HEK293 (cell line): ENCODE data around the gene RPS27.

Experiments
- BCL11A ChIP-seq: fragments of 450-650 bp; formaldehyde crosslinking; IDR thresholded peaks from 2 replicates; pipeline ENCODE4 v1.5.1; 2016; ENCODE audit warnings: low read depth, missing biosample characterization, missing genetic modification characterization
- EGR2 ChIP-seq: fragments of 450-650 bp; formaldehyde crosslinking; IDR thresholded peaks from 2 replicates; pipeline ENCODE4 v1.5.1; 2016; ENCODE audit warnings: low read depth, missing biosample characterization, missing genetic modification characterization
- GLI2 ChIP-seq: fragments of 450-650 bp; formaldehyde crosslinking; IDR thresholded peaks from 2 replicates; pipeline ENCODE4; 2017; ENCODE audit warnings: missing biosample characterization, missing genetic modification characterization, low read depth, borderline replicate concordance
- GLI4 ChIP-seq: fragments of 450-650 bp; formaldehyde crosslinking; IDR thresholded peaks from 2 replicates; pipeline ENCODE4 v1.5.1; 2016; ENCODE audit warnings: missing biosample characterization, missing genetic modification characterization
- MZF1 ChIP-seq: fragments of 450-650 bp; formaldehyde crosslinking; IDR thresholded peaks from 2 replicates; pipeline ENCODE4 v1.5.1; 2017; ENCODE audit warnings: missing biosample characterization, missing genetic modification characterization, borderline replicate concordance
- REPIN1 ChIP-seq: fragments of 450-650 bp; formaldehyde crosslinking; IDR thresholded peaks from 2 replicates; pipeline ENCODE4 v1.5.1; 2017; ENCODE audit warnings: missing biosample characterization, missing genetic modification characterization, low read depth
- ZBTB48 ChIP-seq: fragments of 450-650 bp; formaldehyde crosslinking; IDR thresholded peaks from 2 replicates; pipeline ENCODE4 v1.5.1; 2016; ENCODE audit warnings: missing biosample characterization, missing genetic modification characterization
- ZEB2 ChIP-seq: fragments of 450-650 bp; formaldehyde crosslinking; IDR thresholded peaks from 2 replicates; pipeline ENCODE4 v1.5.1; 2016; ENCODE audit warnings: missing biosample characterization, missing genetic modification characterization
- ZFP3 ChIP-seq: fragments of 450-650 bp; formaldehyde crosslinking; IDR thresholded peaks from 2 replicates; pipeline ENCODE4 v1.5.1; 2016; ENCODE audit warnings: low read depth, missing biosample characterization, missing genetic modification characterization
- ZNF202 ChIP-seq: fragments of 450-650 bp; formaldehyde crosslinking; IDR thresholded peaks from 2 replicates; pipeline ENCODE4 v1.5.1; 2016; ENCODE audit warnings: missing biosample characterization, missing genetic modification characterization, borderline replicate concordance
- ZNF266 ChIP-seq: fragments of 450-650 bp; formaldehyde crosslinking; IDR thresholded peaks from 2 replicates; pipeline ENCODE4 v1.5.1; 2016; ENCODE audit warnings: missing biosample characterization, missing genetic modification characterization, low read depth
- ZNF366 ChIP-seq: fragments of 450-650 bp; formaldehyde crosslinking; conservative IDR thresholded peaks from 2 replicates; pipeline ENCODE4 v1.5.1; 2016; ENCODE audit warnings: missing biosample characterization, missing genetic modification characterization
- ZNF473 ChIP-seq: fragments of 450-650 bp; formaldehyde crosslinking; IDR thresholded peaks from 2 replicates; pipeline ENCODE4 v1.5.1; 2017; ENCODE audit warnings: missing biosample characterization, missing genetic modification characterization
- ZNF521 ChIP-seq: fragments of 450-650 bp; formaldehyde crosslinking; IDR thresholded peaks from 2 replicates; pipeline ENCODE4 v1.5.1; 2017; ENCODE audit warnings: missing biosample characterization, mild to moderate bottlenecking, missing genetic modification characterization
- ZNF549 ChIP-seq: fragments of 450-650 bp; IDR thresholded peaks from 2 replicates; pipeline ENCODE4 v1.5.1; 2018; ENCODE audit warnings: missing biosample characterization, missing genetic modification characterization, mild to moderate bottlenecking, inconsistent platforms, moderate library complexity
- ZNF558 ChIP-seq: fragments of 450-650 bp; formaldehyde crosslinking; IDR thresholded peaks from 2 replicates; pipeline ENCODE4 v1.5.1; 2016; ENCODE audit warnings: missing biosample characterization, missing genetic modification characterization
- ZNF624 ChIP-seq: fragments of 450-650 bp; formaldehyde crosslinking; IDR thresholded peaks from 2 replicates; pipeline ENCODE4 v1.5.1; 2017; ENCODE audit warnings: missing biosample characterization, missing genetic modification characterization
- ZNF626 ChIP-seq: fragments of 450-650 bp; sonication (Bioruptor Pico); formaldehyde crosslinking; IDR thresholded peaks from 2 replicates; pipeline ENCODE4 v1.5.1; 2018; ENCODE audit warnings: missing biosample characterization, missing genetic modification characterization, inconsistent platforms
- ZNF660 ChIP-seq: fragments of 450-650 bp; IDR thresholded peaks from 2 replicates; pipeline ENCODE4 v1.5.1; 2018; ENCODE audit warnings: missing biosample characterization, mild to moderate bottlenecking, missing genetic modification characterization
- ZNF701 ChIP-seq: fragments of 450-650 bp; formaldehyde crosslinking; IDR thresholded peaks from 2 replicates; pipeline ENCODE4 v1.5.1; 2016; ENCODE audit warnings: missing biosample characterization, missing genetic modification characterization
- ZNF776 ChIP-seq: fragments of 450-650 bp; formaldehyde crosslinking; IDR thresholded peaks from 2 replicates; pipeline ENCODE4 v1.5.0; 2017; ENCODE audit warnings: missing biosample characterization, missing genetic modification characterization, borderline replicate concordance
- ZNF843 ChIP-seq: fragments of 450-650 bp; formaldehyde crosslinking; IDR thresholded peaks from 2 replicates; pipeline ENCODE4 v1.5.1; 2016; ENCODE audit warnings: missing biosample characterization, missing genetic modification characterization
- ZSCAN16 ChIP-seq: fragments of 450-650 bp; formaldehyde crosslinking; IDR thresholded peaks from 2 replicates; pipeline ENCODE4 v1.5.1; 2016; ENCODE audit warnings: missing biosample characterization, missing genetic modification characterization
- TF ChIP-seq, protein P1 (sequence below): fragments of 450-650 bp; IDR thresholded peaks from 2 replicates; pipeline ENCODE4 v1.5.1; 2018; ENCODE audit warnings: missing biosample characterization, missing genetic modification characterization
- TF ChIP-seq, protein P2 (sequence below): fragments of 450-650 bp; formaldehyde crosslinking; IDR thresholded peaks from 2 replicates; pipeline ENCODE4 v1.5.1; 2016; ENCODE audit warnings: missing biosample characterization, missing genetic modification characterization
- TF ChIP-seq, protein P3 (sequence below): IDR thresholded peaks from 2 replicates; pipeline ENCODE4 v1.6.1; 2011; ENCODE audit warnings: mild to moderate bottlenecking, low read depth, low read length, borderline replicate concordance
- TF ChIP-seq, protein P4 (sequence below): fragments of 450-650 bp; formaldehyde crosslinking; IDR thresholded peaks from 2 replicates; pipeline ENCODE4 v1.5.1; 2016; ENCODE audit warnings: missing biosample characterization, missing genetic modification characterization
- TF ChIP-seq, protein P5 (sequence below): fragments of 450-650 bp; formaldehyde crosslinking; IDR thresholded peaks from 2 replicates; pipeline ENCODE4 v1.5.1; 2017; ENCODE audit warnings: missing biosample characterization, missing genetic modification characterization
- TF ChIP-seq, protein P6 (sequence below): fragments of 450-650 bp; formaldehyde crosslinking; IDR thresholded peaks from 2 replicates; pipeline ENCODE4; 2016; ENCODE audit warnings: missing biosample characterization, missing genetic modification characterization

Gene RPS27

DNA sequence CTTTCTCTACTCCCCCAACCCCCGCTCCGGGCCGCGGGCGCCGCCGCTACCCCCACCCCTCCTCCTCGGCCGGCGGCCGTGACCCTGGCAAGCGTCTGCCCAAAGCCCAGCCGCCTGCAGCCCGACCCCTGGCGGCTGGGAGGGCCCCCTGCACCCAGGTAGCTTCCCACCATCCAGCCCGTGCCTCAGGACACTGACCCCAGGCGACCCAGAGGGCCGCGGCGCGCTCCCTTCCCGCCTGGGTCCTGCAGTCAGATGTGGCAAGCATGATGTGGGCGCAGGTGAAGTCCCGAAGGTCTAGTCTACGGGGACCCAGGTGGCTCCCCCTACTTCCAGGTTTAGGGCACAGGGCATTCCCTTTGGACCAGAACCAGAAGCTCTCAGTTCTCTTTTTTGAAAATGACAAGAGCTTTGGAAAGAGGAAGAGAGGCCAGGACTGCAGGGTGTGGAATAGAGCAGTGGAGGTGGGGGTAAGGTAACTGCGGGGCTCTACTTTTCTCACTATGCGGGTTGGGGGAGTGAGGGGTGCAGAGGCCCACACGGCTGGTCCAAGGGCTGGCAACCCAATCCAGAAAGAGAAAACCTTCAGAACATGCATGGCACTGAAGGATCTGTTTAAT lies 43.8 kb upstream of the RPS27 start, which contains the start of gene DENND4B (continued):
- TF ChIP-seq, protein P1, sequence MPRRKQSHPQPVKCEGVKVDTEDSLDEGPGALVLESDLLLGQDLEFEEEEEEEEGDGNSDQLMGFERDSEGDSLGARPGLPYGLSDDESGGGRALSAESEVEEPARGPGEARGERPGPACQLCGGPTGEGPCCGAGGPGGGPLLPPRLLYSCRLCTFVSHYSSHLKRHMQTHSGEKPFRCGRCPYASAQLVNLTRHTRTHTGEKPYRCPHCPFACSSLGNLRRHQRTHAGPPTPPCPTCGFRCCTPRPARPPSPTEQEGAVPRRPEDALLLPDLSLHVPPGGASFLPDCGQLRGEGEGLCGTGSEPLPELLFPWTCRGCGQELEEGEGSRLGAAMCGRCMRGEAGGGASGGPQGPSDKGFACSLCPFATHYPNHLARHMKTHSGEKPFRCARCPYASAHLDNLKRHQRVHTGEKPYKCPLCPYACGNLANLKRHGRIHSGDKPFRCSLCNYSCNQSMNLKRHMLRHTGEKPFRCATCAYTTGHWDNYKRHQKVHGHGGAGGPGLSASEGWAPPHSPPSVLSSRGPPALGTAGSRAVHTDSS (tag by site-specific recombination), result no peak
- TF ChIP-seq ZNF521 (tag by site-specific recombination), result no peak
- TF ChIP-seq ZNF266 (tag by site-specific recombination), result no peak
- TF ChIP-seq MZF1, result no peak
- TF ChIP-seq ZNF660, result peak; percentile 75; the same call in 1 of the 2 replicates
- TF ChIP-seq ZNF701, result no peak
- TF ChIP-seq GLI2 (tag by site-specific recombination), result no peak
- TF ChIP-seq, protein P2, sequence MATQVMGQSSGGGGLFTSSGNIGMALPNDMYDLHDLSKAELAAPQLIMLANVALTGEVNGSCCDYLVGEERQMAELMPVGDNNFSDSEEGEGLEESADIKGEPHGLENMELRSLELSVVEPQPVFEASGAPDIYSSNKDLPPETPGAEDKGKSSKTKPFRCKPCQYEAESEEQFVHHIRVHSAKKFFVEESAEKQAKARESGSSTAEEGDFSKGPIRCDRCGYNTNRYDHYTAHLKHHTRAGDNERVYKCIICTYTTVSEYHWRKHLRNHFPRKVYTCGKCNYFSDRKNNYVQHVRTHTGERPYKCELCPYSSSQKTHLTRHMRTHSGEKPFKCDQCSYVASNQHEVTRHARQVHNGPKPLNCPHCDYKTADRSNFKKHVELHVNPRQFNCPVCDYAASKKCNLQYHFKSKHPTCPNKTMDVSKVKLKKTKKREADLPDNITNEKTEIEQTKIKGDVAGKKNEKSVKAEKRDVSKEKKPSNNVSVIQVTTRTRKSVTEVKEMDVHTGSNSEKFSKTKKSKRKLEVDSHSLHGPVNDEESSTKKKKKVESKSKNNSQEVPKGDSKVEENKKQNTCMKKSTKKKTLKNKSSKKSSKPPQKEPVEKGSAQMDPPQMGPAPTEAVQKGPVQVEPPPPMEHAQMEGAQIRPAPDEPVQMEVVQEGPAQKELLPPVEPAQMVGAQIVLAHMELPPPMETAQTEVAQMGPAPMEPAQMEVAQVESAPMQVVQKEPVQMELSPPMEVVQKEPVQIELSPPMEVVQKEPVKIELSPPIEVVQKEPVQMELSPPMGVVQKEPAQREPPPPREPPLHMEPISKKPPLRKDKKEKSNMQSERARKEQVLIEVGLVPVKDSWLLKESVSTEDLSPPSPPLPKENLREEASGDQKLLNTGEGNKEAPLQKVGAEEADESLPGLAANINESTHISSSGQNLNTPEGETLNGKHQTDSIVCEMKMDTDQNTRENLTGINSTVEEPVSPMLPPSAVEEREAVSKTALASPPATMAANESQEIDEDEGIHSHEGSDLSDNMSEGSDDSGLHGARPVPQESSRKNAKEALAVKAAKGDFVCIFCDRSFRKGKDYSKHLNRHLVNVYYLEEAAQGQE (tag by site-specific recombination), result no peak
- peak; percentile 28; the same call in 1 of the 2 replicates for TF ChIP-seq ZBTB48
- no peak for TF ChIP-seq ZNF558 (tag by site-specific recombination)
- TF ChIP-seq, protein P3, sequence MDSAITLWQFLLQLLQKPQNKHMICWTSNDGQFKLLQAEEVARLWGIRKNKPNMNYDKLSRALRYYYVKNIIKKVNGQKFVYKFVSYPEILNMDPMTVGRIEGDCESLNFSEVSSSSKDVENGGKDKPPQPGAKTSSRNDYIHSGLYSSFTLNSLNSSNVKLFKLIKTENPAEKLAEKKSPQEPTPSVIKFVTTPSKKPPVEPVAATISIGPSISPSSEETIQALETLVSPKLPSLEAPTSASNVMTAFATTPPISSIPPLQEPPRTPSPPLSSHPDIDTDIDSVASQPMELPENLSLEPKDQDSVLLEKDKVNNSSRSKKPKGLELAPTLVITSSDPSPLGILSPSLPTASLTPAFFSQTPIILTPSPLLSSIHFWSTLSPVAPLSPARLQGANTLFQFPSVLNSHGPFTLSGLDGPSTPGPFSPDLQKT, result no peak
- peak; percentile 30; the same call in 1 of the 2 replicates for TF ChIP-seq ZNF843 (tag by site-specific recombination)
- TF ChIP-seq, protein P4, sequence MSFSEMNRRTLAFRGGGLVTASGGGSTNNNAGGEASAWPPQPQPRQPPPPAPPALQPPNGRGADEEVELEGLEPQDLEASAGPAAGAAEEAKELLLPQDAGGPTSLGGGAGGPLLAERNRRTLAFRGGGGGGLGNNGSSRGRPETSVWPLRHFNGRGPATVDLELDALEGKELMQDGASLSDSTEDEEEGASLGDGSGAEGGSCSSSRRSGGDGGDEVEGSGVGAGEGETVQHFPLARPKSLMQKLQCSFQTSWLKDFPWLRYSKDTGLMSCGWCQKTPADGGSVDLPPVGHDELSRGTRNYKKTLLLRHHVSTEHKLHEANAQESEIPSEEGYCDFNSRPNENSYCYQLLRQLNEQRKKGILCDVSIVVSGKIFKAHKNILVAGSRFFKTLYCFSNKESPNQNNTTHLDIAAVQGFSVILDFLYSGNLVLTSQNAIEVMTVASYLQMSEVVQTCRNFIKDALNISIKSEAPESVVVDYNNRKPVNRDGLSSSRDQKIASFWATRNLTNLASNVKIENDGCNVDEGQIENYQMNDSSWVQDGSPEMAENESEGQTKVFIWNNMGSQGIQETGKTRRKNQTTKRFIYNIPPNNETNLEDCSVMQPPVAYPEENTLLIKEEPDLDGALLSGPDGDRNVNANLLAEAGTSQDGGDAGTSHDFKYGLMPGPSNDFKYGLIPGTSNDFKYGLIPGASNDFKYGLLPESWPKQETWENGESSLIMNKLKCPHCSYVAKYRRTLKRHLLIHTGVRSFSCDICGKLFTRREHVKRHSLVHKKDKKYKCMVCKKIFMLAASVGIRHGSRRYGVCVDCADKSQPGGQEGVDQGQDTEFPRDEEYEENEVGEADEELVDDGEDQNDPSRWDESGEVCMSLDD, result 0 out of 2 replicates have a peak, but pooled peaks have one; percentile 17
- TF ChIP-seq, protein P5, sequence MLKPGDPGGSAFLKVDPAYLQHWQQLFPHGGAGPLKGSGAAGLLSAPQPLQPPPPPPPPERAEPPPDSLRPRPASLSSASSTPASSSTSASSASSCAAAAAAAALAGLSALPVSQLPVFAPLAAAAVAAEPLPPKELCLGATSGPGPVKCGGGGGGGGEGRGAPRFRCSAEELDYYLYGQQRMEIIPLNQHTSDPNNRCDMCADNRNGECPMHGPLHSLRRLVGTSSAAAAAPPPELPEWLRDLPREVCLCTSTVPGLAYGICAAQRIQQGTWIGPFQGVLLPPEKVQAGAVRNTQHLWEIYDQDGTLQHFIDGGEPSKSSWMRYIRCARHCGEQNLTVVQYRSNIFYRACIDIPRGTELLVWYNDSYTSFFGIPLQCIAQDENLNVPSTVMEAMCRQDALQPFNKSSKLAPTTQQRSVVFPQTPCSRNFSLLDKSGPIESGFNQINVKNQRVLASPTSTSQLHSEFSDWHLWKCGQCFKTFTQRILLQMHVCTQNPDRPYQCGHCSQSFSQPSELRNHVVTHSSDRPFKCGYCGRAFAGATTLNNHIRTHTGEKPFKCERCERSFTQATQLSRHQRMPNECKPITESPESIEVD (tag by site-specific recombination), result no peak
- TF ChIP-seq, protein P6, sequence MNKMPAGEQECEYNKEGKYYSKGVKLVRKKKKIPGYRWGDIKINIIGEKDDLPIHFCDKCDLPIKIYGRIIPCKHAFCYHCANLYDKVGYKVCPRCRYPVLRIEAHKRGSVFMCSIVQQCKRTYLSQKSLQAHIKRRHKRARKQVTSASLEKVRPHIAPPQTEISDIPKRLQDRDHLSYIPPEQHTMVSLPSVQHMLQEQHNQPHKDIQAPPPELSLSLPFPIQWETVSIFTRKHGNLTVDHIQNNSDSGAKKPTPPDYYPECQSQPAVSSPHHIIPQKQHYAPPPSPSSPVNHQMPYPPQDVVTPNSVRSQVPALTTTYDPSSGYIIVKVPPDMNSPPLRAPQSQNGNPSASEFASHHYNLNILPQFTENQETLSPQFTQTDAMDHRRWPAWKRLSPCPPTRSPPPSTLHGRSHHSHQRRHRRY, result no peak
- no peak for TF ChIP-seq ZNF624 (tag by site-specific recombination)
- peak; percentile 80; the same call in 1 of the 2 replicates for TF ChIP-seq BCL11A (tag by site-specific recombination)
- TF ChIP-seq ZFP3 (tag by site-specific recombination), result no peak
- TF ChIP-seq EGR2, result no peak
- peak; percentile 71 for TF ChIP-seq ZEB2 (tag by site-specific recombination)
- TF ChIP-seq GLI4, result no peak
- TF ChIP-seq ZSCAN16 (tag by site-specific recombination), result no peak
- TF ChIP-seq ZNF626 (tag by site-specific recombination), result no peak
- no peak for TF ChIP-seq REPIN1 (tag by site-specific recombination)
- no peak for TF ChIP-seq ZNF776 (tag by site-specific recombination)
- TF ChIP-seq ZNF202 (tag by site-specific recombination), result no peak
- no peak for TF ChIP-seq ZNF473 (tag by site-specific recombination)
- TF ChIP-seq ZNF366, result 0 out of 2 replicates have a peak, but pooled peaks have one; percentile 10
- no peak for TF ChIP-seq ZNF549 (tag by site-specific recombination)
